ENCODE results near the gene GDF11.

GDF11 gene

GRCh38 chr12:55711786-55712553 is 31.0 kb upstream of the GDF11 start:
- Histone ChIP-seq H3K4me2 (ENCODE audit: low read length) (no peak overlapping the region), H3K27ac (ENCODE audit: low read depth, low read length) (no peak overlapping the region)
- TF ChIP-seq CTCF (IDR thresholded peaks at IDR 0.05; ENCODE audit: low read depth, low read length, poor library complexity, severe bottlenecking) (no peak), EZH2phosphoT487 (IDR thresholded peaks at IDR 0.05; ENCODE audit: borderline replicate concordance, low read length) (no peak)

GRCh38 chr12:55712700-55713415 is 30.1 kb upstream of the GDF11 start:
- H3K79me2 ChIP-seq (ENCODE audit: control insufficient read depth, low read length) = peaks cover 15% of the 10 kb centered on the region

More at GRCh38 chr12:55711786-55712553, 31.0 kb upstream of the GDF11 start:
- Histone ChIP-seq H4K20me1 (ENCODE audit: control insufficient read depth, insufficient read depth, low read depth, low read length) (no peaks in the 10 kb centered on the region), H3K27me3 (ENCODE audit: control insufficient read depth, low read length) (peaks cover 43% of the 10 kb centered on the region), H3K4me1 (ENCODE audit: control insufficient read depth, low read length) (peaks cover 35% of the 10 kb centered on the region), H3K9me3 (ENCODE audit: control insufficient read depth, insufficient read depth, low read length) (no peaks in the 10 kb centered on the region), H3K79me2 (ENCODE audit: control insufficient read depth, low read length) (peaks cover 6% of the 10 kb centered on the region), H3K36me3 (ENCODE audit: control insufficient read depth, low read length) (no peaks in the 10 kb centered on the region), H3K9me2 (replicated peaks; ENCODE audit: control insufficient read depth, low read length) (no peaks in the 10 kb centered on the region), H3F3A (ENCODE audit: control insufficient read depth, insufficient read depth) (0 out of 2 replicates have a peak, but pooled peaks cover 3% of the 10 kb centered on the region), H3K4me3 (ENCODE audit: low read length) (no peak overlapping the region)

GRCh38 chr12:55713721-55714120 is 29.2 kb upstream of the GDF11 start:
- Histone ChIP-seq H3K36me3 (ENCODE audit: control insufficient read depth, low read length) (no peaks in the 10 kb centered on the region; the same call in 1 of the 2 replicates), H3K79me2 (ENCODE audit: control insufficient read depth, low read length) (peaks cover 19% of the 10 kb centered on the region), H3K27ac (ENCODE audit: low read depth, low read length) (no peak overlapping the region), H3K9me2 (replicated peaks; ENCODE audit: control insufficient read depth, low read length) (no peaks in the 10 kb centered on the region), H3K4me3 (ENCODE audit: low read length) (no peak overlapping the region), H3K27me3 (ENCODE audit: control insufficient read depth, low read length) (peaks cover 29% of the 10 kb centered on the region), H3K4me2 (ENCODE audit: low read length) (no peak overlapping the region), H3K4me1 (ENCODE audit: control insufficient read depth, low read length) (peaks cover 43% of the 10 kb centered on the region), H3K9me3 (ENCODE audit: control insufficient read depth, insufficient read depth, low read length) (no peaks in the 10 kb centered on the region), H4K20me1 (ENCODE audit: control insufficient read depth, insufficient read depth, low read depth, low read length) (no peaks in the 10 kb centered on the region), H3F3A (ENCODE audit: control insufficient read depth, insufficient read depth) (0 out of 2 replicates have a peak, but pooled peaks cover 3% of the 10 kb centered on the region)
- no peak for TF ChIP-seq EZH2phosphoT487 (IDR thresholded peaks at IDR 0.05; ENCODE audit: borderline replicate concordance, low read length)
- no peak for TF ChIP-seq CTCF (IDR thresholded peaks at IDR 0.05; ENCODE audit: low read depth, low read length, poor library complexity, severe bottlenecking)

More at GRCh38 chr12:55712700-55713415, 30.1 kb upstream of the GDF11 start:
- no peaks in the 10 kb centered on the region; the same call in 1 of the 2 replicates for H3K36me3 ChIP-seq (ENCODE audit: control insufficient read depth, low read length)
- no peak overlapping the region for H3K4me3 ChIP-seq (ENCODE audit: low read length)
- H3K9me2 ChIP-seq (replicated peaks; ENCODE audit: control insufficient read depth, low read length) = no peaks in the 10 kb centered on the region
- H3F3A ChIP-seq (ENCODE audit: control insufficient read depth, insufficient read depth) = 0 out of 2 replicates have a peak, but pooled peaks cover 3% of the 10 kb centered on the region
- TF ChIP-seq EZH2phosphoT487 (IDR thresholded peaks at IDR 0.05; ENCODE audit: borderline replicate concordance, low read length) (no peak), CTCF (IDR thresholded peaks at IDR 0.05; ENCODE audit: low read depth, low read length, poor library complexity, severe bottlenecking) (no peak)
- peaks cover 43% of the 10 kb centered on the region for H3K4me1 ChIP-seq (ENCODE audit: control insufficient read depth, low read length)
- no peak overlapping the region for H3K27ac ChIP-seq (ENCODE audit: low read depth, low read length)
- H4K20me1 ChIP-seq (ENCODE audit: control insufficient read depth, insufficient read depth, low read depth, low read length) = no peaks in the 10 kb centered on the region
- H3K4me2 ChIP-seq (ENCODE audit: low read length) = no peak overlapping the region
- no peaks in the 10 kb centered on the region for H3K9me3 ChIP-seq (ENCODE audit: control insufficient read depth, insufficient read depth, low read length)
- peaks cover 38% of the 10 kb centered on the region for H3K27me3 ChIP-seq (ENCODE audit: control insufficient read depth, low read length)

Data from DOHH2 (cell line).